ENCODE results near the gene CD99. TPM values are rescaled to one million over a fixed set of nuclear protein-coding genes. Genes with fewer than 3 reads are reported as not detected.

The CD99 gene
- total and polyA plus RNA-seq, 8 donors: 72.9 to 220 (median 128) TPM

- H3K9me3 ChIP-seq: no peaks in the 10 kb centered on the region
- peaks cover 0 to 9% (median 0%) of the 10 kb centered on the region in 4 donors for H3K4me1 ChIP-seq
- H3K27me3 ChIP-seq: no peaks in the 10 kb centered on the region
- TF ChIP-seq POLR2AphosphoS5 (IDR thresholded peaks at IDR 0.05): peak in 1 of 3 donors; percentile 2
- TF ChIP-seq POLR2A (IDR thresholded peaks at IDR 0.05): no peak
- intact Hi-C loops (cut with DNase I; ENCODE audit: low total_unique reads): no loop called here
- no peak overlapping the region for H3K4me3 ChIP-seq
- no peak overlapping the region for H3K27ac ChIP-seq
- H3K36me3 ChIP-seq: peaks cover 0 to 13% (median 5%) of the 10 kb centered on the region in 4 donors
- 79 to 92% (median 81%) methylated on average over 7 of the region's 7 CpGs for WGBS, 5 donors
- no peak for DNase-seq
Measured at GRCh38 chrX:2650865-2651264, 40.2 kb upstream of the CD99 start.

GRCh38 chrX:2652106-2652505, 39.0 kb upstream of the CD99 start:
- 87 to 93% (median 91%) methylated on average over 6 of the region's 6 CpGs for WGBS, 5 donors
- H3K4me3 ChIP-seq: no peak overlapping the region
- H3K27me3 ChIP-seq: no peaks in the 10 kb centered on the region
- intact Hi-C loops (cut with DNase I; ENCODE audit: low total_unique reads): no loop called here
- TF ChIP-seq CTCF (IDR thresholded peaks at IDR 0.05) (no peak), EP300 (IDR thresholded peaks at IDR 0.05) (no peak), POLR2AphosphoS5 (IDR thresholded peaks at IDR 0.05) (no peak), POLR2A (IDR thresholded peaks at IDR 0.05) (no peak)
- H3K4me1 ChIP-seq: peaks cover 0 to 9% (median 0%) of the 10 kb centered on the region in 4 donors
- H3K27ac ChIP-seq: no peak overlapping the region
- H3K36me3 ChIP-seq: peaks cover 0 to 6% (median 0%) of the 10 kb centered on the region in 4 donors
- peak in 1 of 2 donors; percentile 16 for DNase-seq
- no peaks in the 10 kb centered on the region for H3K9me3 ChIP-seq

GRCh38 chrX:2654436-2655340, 36.4 kb upstream of the CD99 start:
- Histone ChIP-seq H3K36me3 (no peaks in the 10 kb centered on the region), H3K9me3 (no peaks in the 10 kb centered on the region), H3K27me3 (no peaks in the 10 kb centered on the region), H3K27ac (no peak overlapping the region), H3K4me1 (peaks cover 0 to 9% (median 0%) of the 10 kb centered on the region in 4 donors), H3K4me3 (no peak overlapping the region)
- TF ChIP-seq EP300 (IDR thresholded peaks at IDR 0.05) (no peak), POLR2A (IDR thresholded peaks at IDR 0.05) (no peak), CTCF (IDR thresholded peaks at IDR 0.05) (no peak), POLR2AphosphoS5 (IDR thresholded peaks at IDR 0.05) (no peak)
- WGBS, 5 donors: 62 to 75% (median 69%) methylated on average over 13 of the region's 13 CpGs
- intact Hi-C loops (cut with DNase I; ENCODE audit: low total_unique reads): no loop called here
- peak; percentile 64 to 71 for DNase-seq

- no peak for TF ChIP-seq EP300 (IDR thresholded peaks at IDR 0.05)
- Histone ChIP-seq H3K36me3 (no peaks in the 10 kb centered on the region), H3K4me3 (no peak overlapping the region), H3K27ac (no peak overlapping the region), H3K27me3 (no peaks in the 10 kb centered on the region), H3K9me3 (no peaks in the 10 kb centered on the region), H3K4me1 (peaks cover 0 to 9% (median 0%) of the 10 kb centered on the region in 4 donors)
- WGBS, 5 donors: 84 to 93% (median 88%) methylated on average over 7 of the region's 7 CpGs
- intact Hi-C loops (cut with DNase I; ENCODE audit: low total_unique reads): no loop called here
- no peak for DNase-seq
Measured at GRCh38 chrX:2656257-2656836, 34.7 kb upstream of the CD99 start.

- H3K27me3 ChIP-seq: no peaks in the 10 kb centered on the region
- 85 to 87% (median 86%) methylated on average over 6 of the region's 6 CpGs for WGBS, 5 donors
- no peaks in the 10 kb centered on the region for H3K36me3 ChIP-seq
- no peaks in the 10 kb centered on the region for H3K9me3 ChIP-seq
- no peak overlapping the region for H3K27ac ChIP-seq
- peaks cover 0 to 9% (median 0%) of the 10 kb centered on the region in 4 donors for H3K4me1 ChIP-seq
- intact Hi-C loops (cut with DNase I; ENCODE audit: low total_unique reads): no loop called here
- no peak for TF ChIP-seq CTCF (IDR thresholded peaks at IDR 0.05)
- TF ChIP-seq EP300 (IDR thresholded peaks at IDR 0.05): no peak
- no peak for TF ChIP-seq POLR2A (IDR thresholded peaks at IDR 0.05)
- TF ChIP-seq POLR2AphosphoS5 (IDR thresholded peaks at IDR 0.05): no peak
- DNase-seq: no peak
- no peak overlapping the region for H3K4me3 ChIP-seq
Measured at GRCh38 chrX:2657532-2658113, 33.5 kb upstream of the CD99 start.
